B cell (primary cell): ENCODE measurements around the gene NID1.

Source experiments
- CTCF ChIP-seq: fragments of 200-600 bp; IDR thresholded peaks from one replicate; pipeline ENCODE4 v1.8.0; 2022; ENCODE audit warnings: antibody characterized with exemption, mild to moderate bottlenecking
- EZH2 ChIP-seq: IDR thresholded peaks from 2 replicates; pipeline ENCODE4 v1.6.1; 2012; ENCODE audit warnings: borderline replicate concordance, low read depth, mild to moderate bottlenecking, moderate library complexity, low read length; ENCODE audit not compliant: insufficient read depth, poor library complexity, severe bottlenecking

- TF ChIP-seq CTCF = no peak
- no peak for TF ChIP-seq EZH2
Measured at GRCh38 chr1:235986869-235987268, 78.0 kb downstream of the NID1 start.
